ENCODE data around the gene TRIM63.

The TRIM63 gene

GRCh38 chr1:26057189-26057588, 10.2 kb downstream of the TRIM63 start:
- DNase-seq (ENCODE audit: low spot score), result no peak

GRCh38 chr1:26055041-26055440, 12.4 kb downstream of the TRIM63 start:
- no peak for DNase-seq (ENCODE audit: low spot score)

- DNase-seq (ENCODE audit: low spot score), result no peak
These were observed 13.5 kb downstream of the TRIM63 start for GRCh38 chr1:26053718-26054560.

- DNase-seq (ENCODE audit: low spot score), result no peak
These were observed 17.2 kb downstream of the TRIM63 start for GRCh38 chr1:26050248-26050640.

- peak; percentile 70 for DNase-seq (ENCODE audit: low spot score)
These were observed 17.7 kb downstream of the TRIM63 start for GRCh38 chr1:26049531-26050247.

- no peak for DNase-seq (ENCODE audit: low spot score)
These were observed 20.1 kb downstream of the TRIM63 start for GRCh38 chr1:26047278-26047874.

GRCh38 chr1:26046246-26047095, 21.0 kb downstream of the TRIM63 start:
- no peak for DNase-seq (ENCODE audit: low spot score)

GRCh38 chr1:26045722-26046245, 21.6 kb downstream of the TRIM63 start, which contains the start of gene SLC30A2:
TSS of gene SLC30A2 (minus strand) at chr1:26046118. CDS start at chr1:26045896, 222 bp downstream.
- no peak for DNase-seq (ENCODE audit: low spot score)

GRCh38 chr1:26044971-26045721, 22.3 kb downstream of the TRIM63 start:
- DNase-seq (ENCODE audit: low spot score), result no peak

GRCh38 chr1:26044414-26044813, 23.0 kb downstream of the TRIM63 start:
- no peak for DNase-seq (ENCODE audit: low spot score)

- no peak for DNase-seq (ENCODE audit: low spot score)
These were observed 23.7 kb downstream of the TRIM63 start for GRCh38 chr1:26043765-26044164.

GRCh38 chr1:26041978-26042377, 25.5 kb downstream of the TRIM63 start:
- no peak for DNase-seq (ENCODE audit: low spot score)

- DNase-seq (ENCODE audit: low spot score), result no peak
These were observed 26.0 kb downstream of the TRIM63 start for GRCh38 chr1:26041401-26041800.

- no peak for DNase-seq (ENCODE audit: low spot score)
These were observed 28.5 kb downstream of the TRIM63 start for GRCh38 chr1:26038904-26039303.

GRCh38 chr1:26038477-26038876, 29.0 kb downstream of the TRIM63 start:
- DNase-seq (ENCODE audit: low spot score), result no peak

- no peak for DNase-seq (ENCODE audit: low spot score)
These were observed 29.5 kb downstream of the TRIM63 start for GRCh38 chr1:26037904-26038303.

- DNase-seq (ENCODE audit: low spot score), result no peak
These were observed 30.6 kb downstream of the TRIM63 start for GRCh38 chr1:26036756-26037281.

- DNase-seq (ENCODE audit: low spot score), result peak; percentile 84
These were observed 31.3 kb downstream of the TRIM63 start for GRCh38 chr1:26035959-26036755.

- peak; percentile 89 for DNase-seq (ENCODE audit: low spot score)
These were observed 32.0 kb downstream of the TRIM63 start for GRCh38 chr1:26035203-26035958.
